Measurements from ENCODE around the gene ACOX1. TPM values are rescaled to one million over a fixed set of nuclear protein-coding genes. Genes with fewer than 3 reads are reported as not detected.

The ACOX1 gene
- total and polyA plus RNA-seq, 2 of the 13 experiments (the other 11 are each of a cell fraction or from before 2014, with no cell fraction given) = 86.4 to 120 TPM

- TF ChIP-seq, protein P1, sequence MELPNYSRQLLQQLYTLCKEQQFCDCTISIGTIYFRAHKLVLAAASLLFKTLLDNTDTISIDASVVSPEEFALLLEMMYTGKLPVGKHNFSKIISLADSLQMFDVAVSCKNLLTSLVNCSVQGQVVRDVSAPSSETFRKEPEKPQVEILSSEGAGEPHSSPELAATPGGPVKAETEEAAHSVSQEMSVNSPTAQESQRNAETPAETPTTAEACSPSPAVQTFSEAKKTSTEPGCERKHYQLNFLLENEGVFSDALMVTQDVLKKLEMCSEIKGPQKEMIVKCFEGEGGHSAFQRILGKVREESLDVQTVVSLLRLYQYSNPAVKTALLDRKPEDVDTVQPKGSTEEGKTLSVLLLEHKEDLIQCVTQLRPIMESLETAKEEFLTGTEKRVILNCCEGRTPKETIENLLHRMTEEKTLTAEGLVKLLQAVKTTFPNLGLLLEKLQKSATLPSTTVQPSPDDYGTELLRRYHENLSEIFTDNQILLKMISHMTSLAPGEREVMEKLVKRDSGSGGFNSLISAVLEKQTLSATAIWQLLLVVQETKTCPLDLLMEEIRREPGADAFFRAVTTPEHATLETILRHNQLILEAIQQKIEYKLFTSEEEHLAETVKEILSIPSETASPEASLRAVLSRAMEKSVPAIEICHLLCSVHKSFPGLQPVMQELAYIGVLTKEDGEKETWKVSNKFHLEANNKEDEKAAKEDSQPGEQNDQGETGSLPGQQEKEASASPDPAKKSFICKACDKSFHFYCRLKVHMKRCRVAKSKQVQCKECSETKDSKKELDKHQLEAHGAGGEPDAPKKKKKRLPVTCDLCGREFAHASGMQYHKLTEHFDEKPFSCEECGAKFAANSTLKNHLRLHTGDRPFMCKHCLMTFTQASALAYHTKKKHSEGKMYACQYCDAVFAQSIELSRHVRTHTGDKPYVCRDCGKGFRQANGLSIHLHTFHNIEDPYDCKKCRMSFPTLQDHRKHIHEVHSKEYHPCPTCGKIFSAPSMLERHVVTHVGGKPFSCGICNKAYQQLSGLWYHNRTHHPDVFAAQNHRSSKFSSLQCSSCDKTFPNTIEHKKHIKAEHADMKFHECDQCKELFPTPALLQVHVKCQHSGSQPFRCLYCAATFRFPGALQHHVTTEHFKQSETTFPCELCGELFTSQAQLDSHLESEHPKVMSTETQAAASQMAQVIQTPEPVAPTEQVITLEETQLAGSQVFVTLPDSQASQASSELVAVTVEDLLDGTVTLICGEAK (IDR thresholded peaks at IDR 0.05) = no peak
- TF ChIP-seq, protein P1 (CRISPR knock-in tag; IDR thresholded peaks at IDR 0.05) = peak; percentile 17; the same call in 1 of the 2 replicates
- TF ChIP-seq LCORL (IDR thresholded peaks at IDR 0.05) (no peak), LCORL (CRISPR knock-in tag; IDR thresholded peaks at IDR 0.05) (0 out of 2 replicates have a peak, but pooled peaks have one; percentile 35), ZNF773 (CRISPR knock-in tag; IDR thresholded peaks at IDR 0.05; ENCODE audit: borderline replicate concordance) (0 out of 2 replicates have a peak, but pooled peaks have one; percentile 35), NFKB2 (CRISPR knock-in tag; IDR thresholded peaks at IDR 0.05; ENCODE audit: borderline replicate concordance) (peak; percentile 67; the same call in 1 of the 2 replicates), SOX5 (CRISPR knock-in tag; IDR thresholded peaks at IDR 0.05; ENCODE audit: borderline replicate concordance) (0 out of 2 replicates have a peak, but pooled peaks have one; percentile 7), THYN1 (CRISPR knock-in tag; IDR thresholded peaks at IDR 0.05; ENCODE audit: borderline replicate concordance, low read depth) (no peak), TOPORS (CRISPR knock-in tag; IDR thresholded peaks at IDR 0.05) (0 out of 2 replicates have a peak, but pooled peaks have one; percentile 38), ZNF577 (CRISPR knock-in tag; IDR thresholded peaks at IDR 0.05; ENCODE audit: borderline replicate concordance, low read depth) (no peak), IRF1 (CRISPR knock-in tag; IDR thresholded peaks at IDR 0.05; ENCODE audit: low read depth) (0 out of 2 replicates have a peak, but pooled peaks have one; percentile 70), ZMYM3 (CRISPR knock-in tag; IDR thresholded peaks at IDR 0.05) (peak; percentile 8; the same call in 1 of the 2 replicates), ZNF564 (CRISPR knock-in tag; IDR thresholded peaks at IDR 0.05) (no peak), NR1H2 (CRISPR knock-in tag; IDR thresholded peaks at IDR 0.05; ENCODE audit: borderline replicate concordance, low read depth) (peak; percentile 64; the same call in 1 of the 2 replicates), ZNF335 (CRISPR knock-in tag; IDR thresholded peaks at IDR 0.05) (0 out of 2 replicates have a peak, but pooled peaks have one; percentile 52), PITX1 (CRISPR knock-in tag; IDR thresholded peaks at IDR 0.05) (0 out of 2 replicates have a peak, but pooled peaks have one; percentile 24)
- TF ChIP-seq, protein P2, sequence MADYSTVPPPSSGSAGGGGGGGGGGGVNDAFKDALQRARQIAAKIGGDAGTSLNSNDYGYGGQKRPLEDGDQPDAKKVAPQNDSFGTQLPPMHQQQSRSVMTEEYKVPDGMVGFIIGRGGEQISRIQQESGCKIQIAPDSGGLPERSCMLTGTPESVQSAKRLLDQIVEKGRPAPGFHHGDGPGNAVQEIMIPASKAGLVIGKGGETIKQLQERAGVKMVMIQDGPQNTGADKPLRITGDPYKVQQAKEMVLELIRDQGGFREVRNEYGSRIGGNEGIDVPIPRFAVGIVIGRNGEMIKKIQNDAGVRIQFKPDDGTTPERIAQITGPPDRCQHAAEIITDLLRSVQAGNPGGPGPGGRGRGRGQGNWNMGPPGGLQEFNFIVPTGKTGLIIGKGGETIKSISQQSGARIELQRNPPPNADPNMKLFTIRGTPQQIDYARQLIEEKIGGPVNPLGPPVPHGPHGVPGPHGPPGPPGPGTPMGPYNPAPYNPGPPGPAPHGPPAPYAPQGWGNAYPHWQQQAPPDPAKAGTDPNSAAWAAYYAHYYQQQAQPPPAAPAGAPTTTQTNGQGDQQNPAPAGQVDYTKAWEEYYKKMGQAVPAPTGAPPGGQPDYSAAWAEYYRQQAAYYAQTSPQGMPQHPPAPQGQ (CRISPR knock-in tag; IDR thresholded peaks at IDR 0.05; ENCODE audit: borderline replicate concordance) = no peak
These were observed 55.7 kb downstream of the ACOX1 start (continued) for GRCh38 chr17:75922963-75923874.
